H4 (cell line): ENCODE measurements around the gene NDRG3. TPM values are rescaled to one million over a fixed set of nuclear protein-coding genes. Genes with fewer than 3 reads are reported as not detected.

Experiments used
- DNase-seq: peaks from one replicate; pipeline ENCODE4 v3.0.0-alpha.2; 2015; ENCODE audit warnings: low spot score
- total RNA-seq: library from RNA; depleted of rRNA; stranded (reverse); fragments of >200 nt; shearing (Covaris generic); gene quantifications from 2 replicates; pipeline ENCODE4 v1.2.3, GENCODE V29; 2014; rRNA removed

Gene NDRG3
- 23.6 and 24.1 TPM in 2 replicates for total RNA-seq

DNA sequence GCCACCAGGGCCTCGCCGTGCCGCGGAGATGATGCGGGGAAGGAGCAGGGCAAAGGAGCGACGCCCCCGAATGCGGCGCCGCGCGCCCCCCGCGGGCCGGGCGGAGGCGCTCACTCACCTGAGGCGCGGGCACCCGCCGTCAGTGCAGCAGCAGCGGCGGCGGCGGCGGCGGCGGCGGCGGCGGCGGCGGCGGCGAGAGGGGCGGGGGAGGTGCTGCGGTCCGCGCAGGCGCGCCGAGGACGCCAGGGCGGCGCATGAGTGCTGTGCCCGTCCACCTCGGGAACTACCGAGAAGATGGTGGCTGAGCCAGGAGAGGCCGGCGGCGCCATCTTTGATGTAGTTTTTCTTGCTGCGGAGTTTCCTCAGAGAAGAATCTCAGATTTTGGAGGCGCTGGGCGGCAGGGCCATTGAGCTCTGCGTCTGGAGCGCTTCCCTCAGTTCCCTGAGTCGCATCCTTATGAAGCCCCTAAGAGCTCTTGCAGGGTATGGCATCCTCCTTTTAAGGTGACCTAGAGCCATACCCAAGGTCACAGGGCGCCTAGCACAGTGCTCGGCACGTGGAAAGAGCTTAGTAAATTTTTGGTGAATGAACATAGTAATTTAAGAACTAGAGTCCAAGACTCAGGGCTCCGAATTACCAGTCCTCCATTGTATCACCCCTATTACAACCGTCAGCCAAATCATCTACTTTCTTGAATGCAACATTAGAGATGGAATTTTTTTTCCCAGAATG lies at the start of gene NDRG3:
Gene NDRG3, minus strand, starts transcription at position 164 of the 733 bp plus-strand sequence. CDS start 24,355 bp downstream, outside the sequence.
- DNase-seq, result peak; percentile 93

DNA sequence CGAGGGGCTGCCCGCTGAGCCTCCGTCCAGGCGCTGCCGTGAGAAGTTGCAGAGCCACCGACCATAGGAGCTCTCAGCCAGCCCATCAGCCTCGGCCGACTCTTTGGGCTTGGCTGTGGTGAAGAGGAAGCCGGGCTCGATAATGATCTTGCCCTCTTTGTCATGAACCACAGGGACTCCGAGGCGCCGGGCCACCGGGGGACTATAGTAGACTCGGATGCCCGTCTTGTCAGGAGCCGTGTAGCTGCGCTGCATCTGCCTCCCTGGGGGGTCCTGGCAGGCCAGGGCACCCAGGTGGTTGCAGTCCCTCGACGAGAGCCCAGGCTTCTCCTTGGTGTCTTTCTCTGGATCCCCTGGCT lies 48.2 kb upstream of the NDRG3 start:
- DNase-seq, result no peak

DNA sequence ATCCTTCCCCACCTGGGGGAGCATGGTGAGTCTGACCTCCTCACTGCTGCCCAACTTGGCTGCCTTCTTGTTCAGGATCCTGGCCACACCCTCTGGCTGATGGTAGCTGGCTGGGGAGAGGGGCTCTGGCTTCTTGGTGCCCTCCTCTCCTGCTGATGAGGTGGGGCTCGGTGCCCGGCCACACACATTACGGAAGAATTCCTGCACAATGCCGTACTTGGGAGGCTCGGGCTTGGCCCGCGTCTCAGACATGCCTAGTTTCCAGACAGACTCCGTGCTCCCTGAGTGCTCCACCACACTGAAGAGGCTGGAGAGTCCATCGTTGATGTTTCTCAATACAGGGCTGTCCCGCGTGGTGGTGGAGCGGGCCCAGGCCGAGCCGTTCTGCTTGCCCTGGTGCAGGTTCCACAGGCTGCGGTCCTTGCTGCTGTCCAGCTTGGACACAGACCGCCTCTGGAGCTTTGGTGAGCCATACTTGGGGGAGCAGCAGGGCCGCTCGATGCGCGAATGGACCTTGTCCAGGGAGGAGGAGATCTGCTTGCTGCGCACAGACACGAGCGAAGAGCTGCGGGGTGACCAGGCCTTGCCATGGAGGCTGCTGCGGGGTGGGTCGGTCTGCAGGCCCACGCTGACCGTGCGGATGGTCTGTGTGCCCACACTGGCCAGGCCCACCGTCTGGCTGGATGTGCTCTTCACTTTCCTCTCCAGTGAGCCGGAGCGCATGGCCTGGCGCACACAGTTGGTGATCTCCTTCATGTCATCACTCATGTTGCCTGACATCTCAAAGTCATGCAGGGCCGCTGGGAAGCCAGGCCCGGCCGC lies 47.6 kb upstream of the NDRG3 start:
- no peak for DNase-seq

DNA sequence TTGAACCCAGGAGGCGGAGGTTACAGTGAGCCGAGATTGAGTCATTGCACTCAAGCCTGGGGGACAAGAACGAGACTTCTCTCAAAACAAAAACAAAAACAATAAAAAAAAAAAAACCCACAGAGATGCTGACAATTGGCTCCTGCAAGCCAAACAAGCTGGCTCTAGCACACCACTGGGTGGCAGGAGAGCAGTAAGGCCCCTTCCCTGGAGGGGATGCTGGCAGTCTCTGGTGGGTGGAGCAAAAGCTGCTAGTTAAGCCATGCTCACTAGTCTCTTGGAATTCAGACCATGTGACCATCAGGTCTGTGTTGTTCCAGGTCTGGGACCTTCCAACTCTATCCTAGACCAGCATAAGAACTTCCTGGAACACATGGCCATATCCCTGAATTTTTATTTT lies 46.5 kb upstream of the NDRG3 start:
- DNase-seq, result peak; percentile 54

DNA sequence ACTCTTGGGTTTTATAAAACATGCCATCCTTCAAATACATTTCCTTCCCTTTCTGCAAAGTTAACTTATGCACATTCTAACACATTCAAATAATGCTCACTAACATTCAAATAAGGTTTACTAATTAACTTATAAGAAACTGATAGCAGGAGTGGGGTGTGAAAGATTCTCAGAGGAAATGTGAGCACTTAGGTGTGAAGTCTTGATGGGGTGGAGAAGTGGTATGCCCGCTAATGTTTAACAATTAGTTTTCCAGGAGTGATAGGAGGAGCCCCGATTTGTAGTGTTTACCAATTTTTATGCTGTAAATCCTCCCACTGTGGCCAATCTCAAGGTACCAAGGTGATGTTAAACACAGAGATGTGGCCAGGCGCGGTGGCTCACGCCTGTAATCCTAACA lies 46.0 kb upstream of the NDRG3 start:
- no peak for DNase-seq

DNA sequence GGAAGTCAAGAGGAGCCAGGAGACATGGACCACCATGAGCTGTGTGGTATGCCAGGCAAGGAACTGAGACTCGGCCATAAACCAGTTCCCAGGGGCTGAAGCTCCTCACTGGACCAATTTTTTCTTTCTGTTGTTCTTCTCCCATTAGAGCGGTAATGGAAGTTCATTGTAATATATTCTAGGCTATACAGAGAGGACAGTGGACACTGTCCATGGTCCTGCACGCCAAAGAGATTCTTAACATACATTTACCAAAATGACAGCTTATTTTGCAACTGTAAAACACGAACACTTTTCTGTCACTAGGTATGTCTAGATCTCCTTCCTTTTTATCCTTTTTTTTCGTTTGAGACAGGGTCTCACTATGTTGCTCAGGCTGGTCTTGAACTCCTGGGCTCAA lies 40.8 kb upstream of the NDRG3 start:
- no peak for DNase-seq

DNA sequence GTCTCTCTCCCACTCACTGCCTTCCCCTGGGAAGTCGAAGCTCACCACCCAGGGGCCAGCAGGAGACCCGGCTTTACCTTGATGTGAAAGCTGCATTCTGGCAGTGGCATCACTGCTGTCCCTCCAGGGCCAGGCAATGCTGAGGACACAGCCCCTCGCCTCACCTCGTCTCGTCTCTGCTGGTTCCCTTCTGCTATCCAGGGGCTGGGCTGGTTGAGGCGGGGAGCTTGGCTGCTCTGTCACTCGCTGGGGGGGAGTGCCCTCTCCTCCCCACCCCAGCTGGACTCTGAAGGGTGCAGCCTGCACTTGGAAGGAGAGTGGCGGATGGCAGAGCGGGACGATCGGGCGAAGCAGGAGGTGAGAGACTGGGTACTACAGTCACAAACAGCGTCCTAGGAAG lies 40.4 kb upstream of the NDRG3 start:
- DNase-seq, result no peak

DNA sequence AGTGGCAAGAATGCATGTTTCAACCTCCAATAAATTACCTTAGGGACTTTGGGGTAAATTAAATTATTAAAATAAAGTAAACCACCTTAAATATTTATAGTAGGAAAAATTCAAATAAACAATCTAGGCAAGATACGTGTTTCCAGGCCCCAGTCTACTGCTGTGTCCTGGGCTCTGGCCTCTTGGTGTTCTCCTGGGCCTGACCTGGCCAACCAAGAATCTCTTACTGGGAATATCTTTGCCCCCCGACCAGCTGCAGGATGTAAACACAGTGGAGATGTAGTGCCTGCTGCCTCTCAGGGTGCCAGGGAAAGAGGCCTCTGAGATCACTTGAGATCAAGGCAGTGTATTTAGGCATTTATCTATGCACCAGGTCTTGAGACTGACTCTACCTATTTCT lies 39.4 kb upstream of the NDRG3 start:
- no peak for DNase-seq

DNA sequence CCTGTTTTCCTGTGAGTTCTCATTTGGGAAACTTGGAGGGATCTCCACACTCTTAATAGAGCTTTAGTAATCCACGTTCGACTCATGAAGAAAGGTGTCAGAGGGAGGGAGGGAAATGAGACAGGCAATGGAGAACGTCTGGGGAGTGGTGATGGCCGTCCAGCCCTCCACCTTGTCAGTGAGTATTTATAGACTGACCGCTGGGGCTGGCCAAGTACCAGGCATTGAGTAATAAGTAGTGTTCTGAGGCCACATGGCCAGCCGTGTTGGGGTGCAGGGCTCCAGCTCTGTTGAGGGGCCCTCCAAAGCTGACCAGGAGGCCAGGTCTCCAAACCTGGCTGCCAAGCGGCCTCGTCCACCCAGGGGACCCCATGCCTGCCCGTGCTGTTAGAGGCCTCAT lies 39.0 kb upstream of the NDRG3 start:
- no peak for DNase-seq

DNA sequence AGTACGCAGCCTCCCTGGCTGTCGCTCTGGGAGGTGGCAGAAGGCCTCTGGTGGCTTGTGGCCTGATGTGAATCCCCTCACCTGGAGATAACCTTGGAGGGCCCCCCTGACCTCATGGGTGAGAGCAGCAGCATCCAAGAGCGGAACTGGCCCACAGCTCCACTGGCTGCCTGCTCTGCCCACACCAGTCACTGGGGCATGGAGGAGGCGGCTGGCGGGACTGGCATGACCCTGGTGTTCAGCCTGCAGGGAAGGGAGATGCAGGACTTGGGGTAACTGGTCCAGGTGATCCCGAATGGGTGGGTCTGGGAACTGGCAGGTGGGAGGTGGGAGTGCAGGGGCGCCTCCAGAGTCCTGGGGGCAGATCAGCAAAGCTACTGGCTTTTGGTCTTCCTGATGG lies 38.2 kb upstream of the NDRG3 start:
- DNase-seq, result no peak

DNA sequence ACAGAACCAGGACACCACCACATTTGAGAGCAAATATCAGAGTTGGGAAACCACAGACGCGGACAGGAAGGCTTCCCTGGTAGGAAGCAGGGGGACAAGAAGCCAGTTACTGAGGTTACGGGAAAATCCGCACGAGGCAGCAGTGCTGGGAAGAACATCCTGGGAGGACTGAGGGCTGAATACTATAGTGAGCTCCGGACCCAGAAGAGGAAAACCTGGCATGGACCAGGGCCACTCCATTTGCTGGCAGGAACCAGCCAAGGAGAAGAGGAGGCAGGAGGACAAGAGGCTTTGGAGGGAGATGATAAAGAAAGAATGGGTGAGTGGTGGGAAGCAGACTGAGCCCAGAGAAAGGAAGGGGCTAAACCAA lies 33.8 kb upstream of the NDRG3 start:
- DNase-seq, result no peak

DNA sequence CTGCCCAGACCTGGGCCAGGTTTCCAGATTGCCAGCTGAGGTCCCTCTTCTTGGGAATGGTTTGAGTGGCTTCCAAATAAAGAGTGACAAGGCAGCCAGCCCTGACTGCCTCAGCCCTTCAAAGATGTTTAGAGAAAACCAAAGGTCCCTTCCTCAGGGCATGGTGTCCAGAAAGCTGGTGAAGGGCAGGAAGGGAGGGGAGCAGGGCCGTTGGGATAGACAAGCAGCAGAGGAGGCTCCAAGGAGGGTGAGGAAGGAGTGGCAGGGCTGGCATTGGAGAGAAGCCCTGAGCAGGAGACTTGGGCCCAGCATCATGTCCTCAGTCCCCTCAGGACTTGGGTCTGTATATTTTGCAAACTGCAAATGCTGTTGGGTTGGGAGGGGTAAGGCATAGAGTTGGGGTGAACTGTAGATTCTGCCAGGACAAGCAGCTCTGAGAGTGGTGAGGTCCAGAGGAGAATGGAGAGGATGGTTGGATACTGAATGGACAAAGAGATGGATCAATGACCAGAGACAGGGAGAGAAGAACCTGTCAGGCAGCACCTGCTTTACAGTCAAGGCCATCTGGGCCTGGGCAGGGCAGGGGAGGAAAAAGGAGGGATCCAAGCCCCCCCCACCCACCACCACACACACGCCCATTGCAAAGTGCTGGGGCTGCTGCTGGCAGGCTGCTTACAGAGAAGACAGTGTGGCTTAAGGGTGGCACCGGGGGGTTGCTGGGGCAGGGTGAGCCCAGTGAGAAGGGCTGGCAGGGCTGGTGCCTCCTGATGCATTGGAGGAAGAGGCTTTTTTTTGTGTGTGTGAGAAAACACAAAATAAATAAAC lies 33.2 kb upstream of the NDRG3 start:
- no peak for DNase-seq

DNA sequence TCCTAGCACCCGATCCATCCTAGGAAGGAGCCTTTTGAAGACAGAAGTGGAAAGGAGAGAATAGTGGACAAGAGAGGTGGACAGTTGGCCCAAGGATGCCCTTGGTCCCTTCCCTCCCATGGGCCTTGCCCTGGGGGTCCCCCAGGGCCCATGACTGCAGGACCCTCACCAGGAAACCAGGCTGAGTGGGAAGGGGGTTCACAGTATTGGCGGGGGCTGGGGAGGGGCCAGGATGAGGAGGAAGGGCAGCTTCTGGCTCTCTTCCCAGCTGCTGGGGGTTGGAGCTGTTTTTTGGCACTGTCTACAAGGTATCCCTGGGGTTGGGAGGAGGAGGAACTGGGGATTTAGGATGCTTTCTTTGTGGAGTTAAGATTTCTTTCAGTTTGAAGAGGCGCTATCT lies 31.7 kb upstream of the NDRG3 start:
- DNase-seq, result no peak

DNA sequence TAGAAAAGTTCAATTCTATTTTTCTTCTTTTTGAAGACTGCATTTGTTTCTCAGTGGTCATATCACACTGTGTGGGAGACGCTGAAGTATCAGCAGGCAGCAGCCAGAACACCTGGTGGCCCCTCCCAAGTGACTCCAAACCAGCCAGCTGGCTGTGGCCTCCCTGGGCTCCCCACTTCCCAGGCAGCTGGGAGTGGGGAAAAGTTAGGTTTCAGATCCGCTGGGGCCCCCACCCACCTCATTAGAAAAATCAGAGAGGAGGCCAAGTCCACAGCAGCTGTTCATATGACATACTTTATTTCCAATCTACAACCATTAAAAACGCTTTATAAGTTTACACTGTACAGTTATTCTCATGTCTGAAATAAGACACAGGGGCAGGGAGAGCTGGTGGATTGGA lies 31.3 kb upstream of the NDRG3 start:
- no peak for DNase-seq

DNA sequence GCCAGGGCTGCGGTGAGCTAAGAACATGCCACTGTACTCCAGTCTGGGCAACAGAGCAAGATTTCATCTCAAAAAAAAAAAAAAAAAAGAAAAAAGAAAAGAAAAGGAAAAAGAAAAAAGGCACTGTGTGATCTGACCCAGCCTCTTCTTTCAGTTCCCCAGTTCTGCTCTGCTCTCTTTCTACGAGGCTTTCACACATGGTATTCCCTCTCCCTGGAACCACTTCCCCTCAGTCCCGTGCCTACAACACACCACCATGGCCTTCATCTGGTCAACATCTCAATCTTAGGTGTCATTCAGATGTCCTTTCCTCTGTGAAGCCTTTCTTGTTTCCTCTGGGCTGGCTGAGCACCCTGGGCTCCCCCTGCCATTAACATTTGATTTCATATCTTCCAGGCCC lies 29.9 kb upstream of the NDRG3 start:
- no peak for DNase-seq

DNA sequence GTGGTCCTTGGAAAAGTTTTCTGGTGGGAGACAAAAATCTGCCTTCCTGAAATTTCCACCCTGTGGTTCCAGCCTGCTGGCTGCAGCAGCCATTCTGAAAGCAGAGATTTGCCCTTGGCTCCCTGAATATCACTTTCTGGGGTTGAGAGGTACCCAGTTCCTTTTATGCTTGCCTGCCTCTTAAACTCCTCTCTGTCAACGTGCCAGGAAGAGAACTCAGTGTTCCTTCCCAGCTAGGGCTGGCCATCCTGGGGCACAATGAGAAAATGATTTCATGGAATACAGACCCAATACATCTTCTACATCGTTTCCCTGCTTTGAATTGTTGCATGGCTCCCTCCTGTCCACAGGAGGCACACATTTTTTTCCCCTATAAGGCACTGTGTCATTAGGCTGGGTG lies 29.3 kb upstream of the NDRG3 start:
- DNase-seq, result no peak

DNA sequence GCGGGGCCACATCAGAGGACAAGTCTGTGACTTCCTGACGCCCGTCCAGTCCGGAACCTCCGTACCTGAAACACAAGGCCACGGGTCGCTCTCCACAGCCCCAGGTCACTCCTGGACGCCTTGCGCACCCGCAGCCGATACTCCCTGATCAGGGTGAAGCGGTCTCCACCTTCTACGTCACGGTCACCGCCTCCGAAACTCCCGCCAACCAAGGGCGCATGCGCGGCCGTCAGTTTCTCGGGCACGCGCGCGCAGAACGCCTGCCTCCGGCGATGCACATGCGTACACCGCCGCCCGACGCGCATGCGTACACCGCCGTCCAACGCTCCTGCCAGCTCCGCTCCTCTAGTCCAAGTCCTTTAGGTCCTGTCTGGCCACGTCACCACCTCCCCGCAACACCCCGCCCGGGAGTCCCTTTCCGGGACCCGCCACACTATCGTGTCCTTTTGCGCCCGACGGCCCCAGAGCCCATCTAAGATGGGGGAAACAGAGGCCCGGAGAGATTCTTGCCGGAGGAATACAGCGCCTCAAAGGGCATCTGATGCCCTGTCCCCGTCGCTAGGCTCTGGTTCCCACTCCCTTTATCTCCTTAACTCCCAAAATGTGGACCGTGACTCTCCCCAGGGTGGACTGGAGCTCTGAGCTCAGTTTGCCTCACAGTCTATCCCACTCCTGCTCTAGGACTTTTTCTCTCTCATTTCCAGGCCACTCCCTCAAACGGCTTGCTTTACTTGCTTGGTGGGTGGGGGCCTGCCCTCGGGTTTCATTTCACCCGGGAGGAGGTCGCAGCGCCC lies 27.9 kb upstream of the NDRG3 start, which contains the start of gene DSN1:
Gene DSN1, minus strand, starts transcription at position 167 of the 794 bp plus-strand sequence. CDS start 2,305 bp downstream, outside the sequence.
- DNase-seq, result peak; percentile 97

DNA sequence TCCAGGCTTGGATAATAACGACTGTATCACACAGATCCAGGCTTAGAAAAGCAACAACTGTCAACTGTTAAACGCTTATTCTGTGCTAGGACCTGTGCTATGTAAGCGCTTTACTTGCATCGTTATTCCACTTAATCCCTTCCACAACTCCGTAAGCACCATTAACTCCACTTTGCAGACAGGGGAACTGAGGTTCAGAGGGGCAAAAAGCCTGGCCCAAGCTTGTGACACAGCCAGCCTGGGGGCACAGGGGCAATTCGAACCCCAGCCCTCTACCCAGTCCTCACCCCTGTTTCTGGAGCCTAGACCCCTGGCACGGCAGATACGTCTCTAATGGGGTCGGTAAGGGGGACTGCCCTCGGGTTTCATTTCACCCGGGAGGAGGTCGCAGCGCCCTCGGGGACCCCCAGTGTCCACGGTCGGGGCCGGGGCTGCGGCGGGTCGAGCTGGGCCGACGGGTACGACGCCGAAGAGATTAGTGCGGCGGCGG lies 27.3 kb upstream of the NDRG3 start:
- no peak for DNase-seq

DNA sequence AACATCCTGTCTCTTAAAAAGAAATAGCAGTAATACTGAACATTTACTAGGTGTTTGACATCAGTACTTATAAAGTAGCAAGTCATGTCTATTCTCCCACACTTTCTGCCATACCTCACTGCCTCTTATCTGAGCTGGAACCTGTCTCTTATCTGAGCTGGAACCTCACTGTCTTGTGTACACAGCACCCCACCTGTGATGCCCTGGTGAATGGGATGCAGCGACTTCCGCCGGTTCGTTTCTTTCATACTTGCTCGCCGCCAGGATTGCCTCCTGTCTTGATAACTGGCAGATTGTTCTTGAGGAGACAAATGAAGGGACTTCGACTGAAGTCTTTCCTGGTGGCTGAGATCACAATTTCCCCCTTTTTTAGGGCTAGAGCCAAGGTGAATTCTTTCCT lies 24.8 kb upstream of the NDRG3 start:
- no peak for DNase-seq

DNA sequence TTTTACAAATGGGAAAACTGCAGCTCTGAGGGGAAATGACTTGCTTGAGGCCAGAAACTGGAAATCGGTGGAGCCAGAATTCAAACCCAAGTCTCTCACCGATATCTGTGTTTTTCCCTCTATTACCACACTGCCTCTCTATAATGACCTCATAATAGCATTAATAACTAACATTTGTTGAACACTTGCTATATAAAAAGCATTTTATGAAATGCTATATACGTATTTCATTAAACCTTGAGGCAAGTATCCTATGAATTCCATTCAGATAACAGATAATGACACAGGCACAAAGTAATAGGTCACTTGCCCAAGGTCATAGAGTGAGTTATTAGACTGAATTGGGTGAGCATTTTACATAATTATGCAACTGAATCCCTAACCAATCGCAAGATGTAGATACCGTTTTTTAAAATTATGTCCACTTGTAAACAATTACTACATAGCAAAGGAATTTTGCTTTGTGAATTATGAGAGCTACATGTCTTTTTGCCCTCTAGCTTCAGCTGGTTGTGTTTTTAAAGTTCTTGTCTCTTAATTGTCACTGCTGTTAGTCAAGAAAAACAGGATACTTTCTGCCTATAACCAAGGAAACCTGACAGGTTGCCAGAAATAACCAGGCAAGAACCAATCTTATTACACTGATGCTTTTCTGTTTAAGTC lies 23.0 kb upstream of the NDRG3 start:
- no peak for DNase-seq

DNA sequence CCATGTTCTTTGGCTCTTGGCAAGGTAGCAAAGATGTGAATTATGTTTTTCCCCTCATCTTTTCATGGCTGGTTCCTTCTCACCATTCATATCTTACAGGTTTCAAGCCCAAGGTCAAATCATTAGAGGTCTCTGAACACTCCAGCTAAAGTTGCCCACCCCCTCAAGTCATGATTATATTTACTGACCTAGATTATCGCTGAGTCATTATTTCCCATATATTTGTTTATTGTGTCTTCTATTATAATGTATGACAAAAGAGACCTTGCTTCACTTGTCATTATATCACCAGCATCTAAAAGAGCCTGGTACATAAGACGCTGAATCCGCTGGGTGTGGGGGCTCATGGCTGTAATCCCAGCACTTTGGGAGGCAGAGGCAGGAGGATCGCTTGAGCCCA lies 15.2 kb upstream of the NDRG3 start:
- DNase-seq, result no peak
